Thyroid gland (tissue), 4 donors: ENCODE measurements around the gene MEX3D. TPM values are rescaled to one million over a fixed set of nuclear protein-coding genes. Genes with fewer than 3 reads are reported as not detected.

Source experiments
- DNase-seq, 2 donors: peaks; one replicate each; pipeline ENCODE4 v3.0.0-alpha.2; 2019
- H3K27ac ChIP-seq, 3 donors: fragments of 200-600 bp; sonication (generic); 1 replicate in 2 of 3; 2 replicates in 1 of 3; pipeline ENCODE4 v1.5.1; 2016 to 2019; ENCODE audit warnings: mild to moderate bottlenecking in 1 of 3, moderate library complexity in 1 of 3
- H3K27me3 ChIP-seq: fragments of 200-600 bp; sonication (generic); one replicate; pipeline ENCODE4 v1.5.1; 2019
- H3K36me3 ChIP-seq, 2 donors: fragments of 200-600 bp; sonication (generic); one replicate each; pipeline ENCODE4 v1.5.1; 2016 to 2019
- H3K4me1 ChIP-seq, 2 donors: fragments of 200-600 bp; sonication (generic); one replicate each; pipeline ENCODE4 v1.5.1; 2017 to 2019
- H3K4me3 ChIP-seq, 3 donors: fragments of 200-600 bp; sonication (generic); replicated peaks in 1 of 3; 1 replicate in 2 of 3; 2 replicates in 1 of 3; pipeline ENCODE4 v1.5.1; 2016; ENCODE audit warnings: mild to moderate bottlenecking in 1 of 3
- H3K9me3 ChIP-seq: fragments of 200-600 bp; sonication (generic); one replicate; pipeline ENCODE4 v1.5.1; 2017
- POLR2A ChIP-seq, 2 donors: fragments of 450-650 bp; IDR thresholded peaks; one replicate each; pipeline ENCODE4 v1.6.1; 2017; ENCODE audit warnings: antibody characterized with exemption in 2 of 2, mild to moderate bottlenecking in 2 of 2, moderate library complexity in 1 of 2
- WGBS, 2 donors: methylation state at CpG; one replicate each; pipeline ENCODE4 v1.1.5; 2017; 5-methylcytosine and 5-hydroxymethylcytosine counted together
- intact Hi-C: fragments of 100-400 bp; cut with DNase I; formaldehyde crosslinking; loops from one replicate; pipeline ENCODE4 v1.15.1; 2023
- total RNA-seq, 4 donors: library from RNA; depleted of rRNA; stranded (reverse); fragments of >200 nt; gene quantifications; one replicate each; pipeline ENCODE4 v1.2.3, GENCODE V29; 2016
- TF ChIP-seq, protein P1 (sequence below), 6 experiments: fragments of 200-600 bp in 3 of 6; fragments of 450-650 bp in 3 of 6; sonication (generic) in 3 of 6; IDR thresholded peaks; one replicate each; pipeline ENCODE4 v1.5.1; 2016 to 2019; ENCODE audit warnings: antibody characterized with exemption in 6 of 6, mild to moderate bottlenecking in 2 of 6, inconsistent platforms in 1 of 6, moderate library complexity in 1 of 6

MEX3D gene
- 10 to 100 TPM; 18.4 to 31.8 (median 26.4) TPM for total RNA-seq

DNA sequence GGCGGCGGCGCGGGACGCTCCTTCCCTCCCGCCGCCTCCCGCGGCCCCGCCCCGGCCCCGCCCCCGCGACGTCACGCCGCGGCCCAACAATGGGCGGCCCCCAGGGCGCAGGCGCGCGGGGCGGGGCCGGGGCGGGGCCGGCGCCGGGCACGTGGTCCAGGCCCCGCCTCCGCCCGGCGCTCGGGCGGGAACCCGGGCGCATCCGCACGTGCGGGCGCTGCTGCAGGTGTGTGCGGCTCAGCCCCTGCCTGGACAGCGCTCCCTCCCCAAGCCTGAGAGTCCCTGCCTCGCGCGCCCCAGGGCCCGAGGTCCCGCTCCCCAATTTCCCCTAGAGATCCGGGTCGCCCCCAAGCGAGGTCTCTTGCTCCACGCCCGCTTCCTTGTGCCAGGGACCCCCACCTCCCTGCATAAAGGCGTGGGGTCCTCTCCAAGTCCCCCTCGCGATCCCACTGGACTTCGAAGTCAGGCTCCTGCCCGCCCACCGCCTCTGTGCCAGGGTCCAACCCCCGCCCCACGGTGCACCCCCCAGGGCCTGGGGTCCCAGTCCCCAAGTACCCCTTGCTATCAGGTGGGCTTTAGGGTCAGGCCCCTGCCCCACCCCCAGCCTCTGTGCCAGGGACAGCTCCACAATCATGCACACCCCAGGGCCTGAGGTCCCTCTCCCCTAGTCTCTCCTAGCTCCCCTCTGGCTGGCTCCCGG, at the start of gene MEX3D:
Gene MEX3D, minus strand, starts transcription at position 6 of the 700 bp plus-strand sequence. CDS start 267 bp downstream, outside the sequence.
- TF ChIP-seq, protein P1, sequence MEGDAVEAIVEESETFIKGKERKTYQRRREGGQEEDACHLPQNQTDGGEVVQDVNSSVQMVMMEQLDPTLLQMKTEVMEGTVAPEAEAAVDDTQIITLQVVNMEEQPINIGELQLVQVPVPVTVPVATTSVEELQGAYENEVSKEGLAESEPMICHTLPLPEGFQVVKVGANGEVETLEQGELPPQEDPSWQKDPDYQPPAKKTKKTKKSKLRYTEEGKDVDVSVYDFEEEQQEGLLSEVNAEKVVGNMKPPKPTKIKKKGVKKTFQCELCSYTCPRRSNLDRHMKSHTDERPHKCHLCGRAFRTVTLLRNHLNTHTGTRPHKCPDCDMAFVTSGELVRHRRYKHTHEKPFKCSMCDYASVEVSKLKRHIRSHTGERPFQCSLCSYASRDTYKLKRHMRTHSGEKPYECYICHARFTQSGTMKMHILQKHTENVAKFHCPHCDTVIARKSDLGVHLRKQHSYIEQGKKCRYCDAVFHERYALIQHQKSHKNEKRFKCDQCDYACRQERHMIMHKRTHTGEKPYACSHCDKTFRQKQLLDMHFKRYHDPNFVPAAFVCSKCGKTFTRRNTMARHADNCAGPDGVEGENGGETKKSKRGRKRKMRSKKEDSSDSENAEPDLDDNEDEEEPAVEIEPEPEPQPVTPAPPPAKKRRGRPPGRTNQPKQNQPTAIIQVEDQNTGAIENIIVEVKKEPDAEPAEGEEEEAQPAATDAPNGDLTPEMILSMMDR (IDR thresholded peaks at IDR 0.05): no peak
- peak in 1 of 2 donors; percentile 38 for TF ChIP-seq POLR2A (IDR thresholded peaks at IDR 0.05)
- Histone ChIP-seq H3K27me3 (no peaks in the 10 kb centered on the region), H3K27ac (peak within 1 kb of the TSS; percentile 46 to 82 (median 47)), H3K9me3 (no peaks in the 10 kb centered on the region), H3K4me1 (peaks cover 12 to 13% of the 10 kb centered on the region in 2 donors), H3K4me3 (peak within 1 kb of the TSS; percentile 71 to 96 (median 83)), H3K36me3 (no peaks in the 10 kb centered on the region)
- 19 to 23% methylated on average over 8 to 21 of the region's 63 CpGs for WGBS, 2 donors
- peak; percentile 74 to 78 for DNase-seq
- intact Hi-C loops: loop anchor here (5.0 kb wide), 1 partner anchor 34 kb away; no protein-coding TSS in a partner anchor

DNA sequence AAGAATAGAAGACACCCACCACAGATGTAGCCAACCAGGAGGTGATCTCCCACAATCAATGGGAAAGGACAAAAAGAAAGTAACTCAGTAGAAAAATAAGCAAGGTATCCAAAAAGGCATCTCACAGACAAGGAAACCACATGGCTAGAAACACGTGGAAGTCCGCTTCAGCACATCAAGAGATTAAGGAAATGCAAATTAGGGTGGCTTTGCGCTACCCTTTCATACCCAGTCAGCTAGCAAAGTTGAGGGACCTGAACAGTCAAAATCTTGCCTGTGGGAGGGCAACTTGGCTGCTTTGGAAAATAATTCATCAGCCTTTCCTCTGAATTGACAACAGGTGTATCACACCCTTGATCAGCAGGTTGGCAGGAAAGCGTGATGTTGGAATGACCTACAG, 48.8 kb upstream of the MEX3D start:
- H3K4me1 ChIP-seq: no peaks in the 10 kb centered on the region
- H3K4me3 ChIP-seq: no peak overlapping the region
- no peak overlapping the region for H3K27ac ChIP-seq
- H3K36me3 ChIP-seq: peaks cover 36% of the 10 kb centered on the region in 2 donors
- no peaks in the 10 kb centered on the region for H3K27me3 ChIP-seq
- intact Hi-C loops: no loop called here
- no peaks in the 10 kb centered on the region for H3K9me3 ChIP-seq
- no peak for DNase-seq
- 80 to 83% methylated on average over 4 of the region's 4 CpGs for WGBS, 2 donors
- no peak for TF ChIP-seq POLR2A (IDR thresholded peaks at IDR 0.05)
- TF ChIP-seq, protein P1 (IDR thresholded peaks at IDR 0.05): no peak

DNA sequence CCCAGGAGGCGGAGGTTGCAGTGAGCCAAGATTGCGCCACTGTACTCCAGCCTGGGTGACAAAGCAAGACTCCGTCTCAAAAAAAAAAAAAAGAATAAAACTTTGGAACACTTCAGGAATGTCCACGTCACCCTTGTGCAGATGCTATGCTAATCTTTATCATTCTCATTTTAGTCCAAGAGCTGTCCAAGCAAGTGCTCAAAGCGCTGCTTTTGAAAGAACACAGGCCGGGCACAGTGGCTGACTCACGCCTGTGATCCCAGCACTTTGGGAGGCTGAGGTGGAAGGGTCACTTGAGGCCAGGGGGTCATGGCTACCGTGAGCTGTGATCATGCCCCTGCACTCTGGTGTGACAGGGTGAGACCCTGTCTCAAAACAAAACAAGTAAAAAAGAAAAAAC, 48.3 kb upstream of the MEX3D start:
- Histone ChIP-seq H3K4me1 (no peaks in the 10 kb centered on the region), H3K9me3 (no peaks in the 10 kb centered on the region), H3K4me3 (no peak overlapping the region), H3K27ac (no peak overlapping the region), H3K27me3 (no peaks in the 10 kb centered on the region), H3K36me3 (peaks cover 31 to 39% of the 10 kb centered on the region in 2 donors)
- TF ChIP-seq POLR2A (IDR thresholded peaks at IDR 0.05): no peak
- intact Hi-C loops: no loop called here
- no peak for DNase-seq
- 86 to 90% methylated on average over 8 of the region's 8 CpGs for WGBS, 2 donors

DNA sequence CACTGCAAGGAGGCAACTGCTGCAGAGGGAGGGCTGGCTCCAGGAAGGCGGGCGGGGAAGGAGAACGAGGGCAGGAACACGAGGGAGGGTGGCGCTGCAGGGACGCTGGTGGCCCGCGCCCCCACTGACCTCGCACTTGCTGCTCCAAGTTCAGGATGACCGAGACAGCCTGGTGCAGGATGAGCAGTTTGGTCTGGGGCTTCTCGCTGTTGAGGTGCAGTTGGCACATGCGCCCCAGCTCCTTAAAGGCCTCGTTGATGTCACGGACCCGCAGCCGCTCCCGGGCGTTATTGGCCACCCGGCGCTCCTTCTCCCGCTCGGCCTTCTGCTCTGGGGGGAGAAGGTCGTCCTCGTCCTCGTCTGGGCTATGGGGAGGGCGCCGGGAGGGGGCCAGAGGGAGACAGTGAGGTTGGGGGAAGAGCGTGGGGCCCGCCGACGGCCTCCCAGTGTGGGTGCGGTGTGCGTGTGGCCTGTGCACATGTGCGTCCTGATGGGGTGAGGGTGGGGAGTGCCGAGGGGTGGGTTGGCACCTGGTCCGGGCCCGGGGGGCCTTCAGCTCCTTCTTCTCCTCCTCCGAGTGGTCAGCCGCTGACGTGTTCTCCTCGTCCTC, 47.1 kb upstream of the MEX3D start:
- H3K27me3 ChIP-seq: no peaks in the 10 kb centered on the region
- WGBS, 2 donors: 92 to 94% methylated on average over 22 to 31 of the region's 41 CpGs
- H3K36me3 ChIP-seq: peaks cover 25 to 35% of the 10 kb centered on the region in 2 donors
- no peak overlapping the region for H3K4me3 ChIP-seq
- DNase-seq: no peak
- no peak overlapping the region for H3K27ac ChIP-seq
- no peaks in the 10 kb centered on the region for H3K4me1 ChIP-seq
- intact Hi-C loops: no loop called here
- H3K9me3 ChIP-seq: no peaks in the 10 kb centered on the region
- no peak for TF ChIP-seq POLR2A (IDR thresholded peaks at IDR 0.05)

DNA sequence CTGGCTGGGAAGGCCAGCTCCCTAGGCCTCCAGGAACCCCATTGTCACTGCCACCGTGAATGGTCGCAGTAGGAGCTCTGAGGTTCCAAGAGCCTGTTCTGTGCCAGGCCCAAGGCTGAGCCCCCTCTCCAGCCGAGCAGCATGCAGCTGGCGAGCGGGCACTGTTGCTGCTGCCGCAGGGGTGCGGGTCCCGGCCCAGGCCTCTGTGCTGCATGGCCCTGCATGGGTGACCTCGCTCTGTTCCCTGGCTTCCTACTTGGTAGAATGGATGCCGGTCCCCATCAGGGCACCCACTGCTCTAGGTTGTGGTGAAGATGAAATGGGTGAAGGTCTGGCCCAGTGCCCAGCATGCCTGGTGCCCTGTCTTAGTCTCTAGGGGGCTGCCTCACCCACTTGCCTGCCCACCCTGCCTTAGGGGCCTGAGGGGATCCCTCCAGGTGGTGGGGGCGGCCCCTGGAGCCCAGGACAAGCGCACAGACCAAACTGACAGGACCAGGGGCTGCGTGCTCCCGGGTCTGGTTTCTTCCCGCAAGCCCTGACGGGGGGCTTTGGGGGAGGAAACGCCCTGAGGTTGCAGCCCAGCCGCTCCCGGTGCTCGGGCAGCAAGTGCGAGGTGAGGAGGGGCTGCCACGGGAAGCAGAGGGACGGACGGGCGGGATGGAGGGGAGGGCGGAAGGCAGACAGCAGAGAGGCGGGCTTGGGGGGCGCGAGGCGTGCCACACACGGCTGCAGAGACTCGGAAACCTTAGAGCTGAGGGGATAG, 45.9 kb upstream of the MEX3D start:
- no peaks in the 10 kb centered on the region for H3K9me3 ChIP-seq
- TF ChIP-seq, protein P1 (IDR thresholded peaks at IDR 0.05): no peak
- TF ChIP-seq POLR2A (IDR thresholded peaks at IDR 0.05): no peak
- no peak for DNase-seq
- intact Hi-C loops: no loop called here
- WGBS, 2 donors: 93% methylated on average over 17 to 24 of the region's 32 CpGs
- no peaks in the 10 kb centered on the region for H3K4me1 ChIP-seq
- no peak overlapping the region for H3K27ac ChIP-seq
- H3K36me3 ChIP-seq: peaks cover 20 to 29% of the 10 kb centered on the region in 2 donors
- no peaks in the 10 kb centered on the region for H3K27me3 ChIP-seq
- H3K4me3 ChIP-seq: no peak overlapping the region
